ENCODE results near the gene VSIG4. TPM values are rescaled to one million over a fixed set of nuclear protein-coding genes. Genes with fewer than 3 reads are reported as not detected.

The VSIG4 gene
- polyA plus RNA-seq, 3 donors = 10.2 to 56.8 (median 25.1) TPM

- peaks cover 62 to 75% of the 10 kb centered on the region in 2 donors for H3K4me1 ChIP-seq (ENCODE audit: control insufficient read depth in 1 of 2, insufficient read depth in 2 of 2, low read length in 2 of 2)
- Mint-ChIP-seq H3K27me3 (ENCODE audit: low read depth in 3 of 3) (no peaks in the 10 kb centered on the region), H3K27ac (no peak overlapping the region), H3K4me1 (peaks cover 61% of the 10 kb centered on the region), H3K9me3 (peaks cover 0 to 3% (median 0%) of the 10 kb centered on the region in 7 donors), H3K4me3 (no peak overlapping the region), H3K36me3 (peaks cover 0 to 2% of the 10 kb centered on the region in 2 donors)
- no peak overlapping the region for H3K4me3 ChIP-seq (replicated peaks in 1 of 3; ENCODE audit: low read depth in 2 of 3, low read length in 3 of 3)
- no peaks in the 10 kb centered on the region for H4K20me1 ChIP-seq (ENCODE audit: insufficient read depth, low read length)
- H3K4me2 ChIP-seq (replicated peaks; ENCODE audit: extremely low read depth, low read length, poor library complexity, severe bottlenecking) = no peak overlapping the region
- H3K27me3 ChIP-seq (ENCODE audit: control insufficient read depth in 2 of 2, insufficient read depth in 2 of 2, low read length in 2 of 2) = no peaks in the 10 kb centered on the region
- no CpG with 5 or more reads among the region's 2 CpGs for WGBS (ENCODE audit: insufficient coverage)
- H3K79me2 ChIP-seq (ENCODE audit: insufficient read depth, low read length) = peaks cover 34% of the 10 kb centered on the region
- H3K9ac ChIP-seq (ENCODE audit: insufficient read depth, low read length, poor library complexity, severe bottlenecking) = no peak overlapping the region
- H2AFZ ChIP-seq (ENCODE audit: insufficient read depth, low read depth, low read length, poor library complexity, severe bottlenecking) = no peak overlapping the region
- no peak overlapping the region for H3K27ac ChIP-seq (ENCODE audit: low read depth in 1 of 2, low read length in 2 of 2)
- no peak for TF ChIP-seq CTCF (IDR thresholded peaks at IDR 0.05)
- H3K9me3 ChIP-seq (replicated peaks in 1 of 2; ENCODE audit: control insufficient read depth in 1 of 2, insufficient read depth in 1 of 2, low read length in 2 of 2) = no peaks in the 10 kb centered on the region
- intact Hi-C loops (cut with micrococcal nuclease) = no loop called here
- DNase-seq = no peak
- no peaks in the 10 kb centered on the region for H3K36me3 ChIP-seq (replicated peaks in 1 of 2; ENCODE audit: control insufficient read depth in 1 of 2, insufficient read depth in 2 of 2, low read length in 2 of 2)
Measured at GRCh38 chrX:65993332-65993731, 46.5 kb downstream of the VSIG4 start.

- Mint-ChIP-seq H3K4me3 (peak overlapping the region in 1 of 2 donors; percentile 60), H3K4me1 (peaks cover 65% of the 10 kb centered on the region), H3K27me3 (ENCODE audit: low read depth in 3 of 3) (peaks cover 0 to 4% (median 0%) of the 10 kb centered on the region in 3 donors), H3K27ac (peak overlapping the region; percentile 35 to 90 (median 76)), H3K9me3 (peaks cover 0 to 3% (median 0%) of the 10 kb centered on the region in 7 donors), H3K36me3 (peaks cover 0 to 2% of the 10 kb centered on the region in 2 donors)
- no peak overlapping the region for H3K9ac ChIP-seq (ENCODE audit: insufficient read depth, low read length, poor library complexity, severe bottlenecking)
- peak overlapping the region in 1 of 2 donors; percentile 55 for H3K27ac ChIP-seq (ENCODE audit: low read depth in 1 of 2, low read length in 2 of 2)
- no peak for TF ChIP-seq CTCF (IDR thresholded peaks at IDR 0.05)
- peaks cover 38% of the 10 kb centered on the region for H3K79me2 ChIP-seq (ENCODE audit: insufficient read depth, low read length)
- no peak overlapping the region for H3K4me3 ChIP-seq (replicated peaks in 1 of 3; ENCODE audit: low read depth in 2 of 3, low read length in 3 of 3)
- intact Hi-C loops (cut with micrococcal nuclease) = no loop called here
- H3K4me2 ChIP-seq (replicated peaks; ENCODE audit: extremely low read depth, low read length, poor library complexity, severe bottlenecking) = peak overlapping the region; percentile 2
- peaks cover 61 to 75% of the 10 kb centered on the region in 2 donors for H3K4me1 ChIP-seq (ENCODE audit: control insufficient read depth in 1 of 2, insufficient read depth in 2 of 2, low read length in 2 of 2)
- H2AFZ ChIP-seq (ENCODE audit: insufficient read depth, low read depth, low read length, poor library complexity, severe bottlenecking) = peak overlapping the region; percentile 19
- no peaks in the 10 kb centered on the region for H4K20me1 ChIP-seq (ENCODE audit: insufficient read depth, low read length)
- no peaks in the 10 kb centered on the region for H3K9me3 ChIP-seq (replicated peaks in 1 of 2; ENCODE audit: control insufficient read depth in 1 of 2, insufficient read depth in 1 of 2, low read length in 2 of 2)
- H3K27me3 ChIP-seq (ENCODE audit: control insufficient read depth in 2 of 2, insufficient read depth in 2 of 2, low read length in 2 of 2) = no peaks in the 10 kb centered on the region
- no peaks in the 10 kb centered on the region for H3K36me3 ChIP-seq (replicated peaks in 1 of 2; ENCODE audit: control insufficient read depth in 1 of 2, insufficient read depth in 2 of 2, low read length in 2 of 2)
- DNase-seq = no peak
Measured at GRCh38 chrX:65990702-65991101, 49.2 kb downstream of the VSIG4 start.
